HG02981 (cell line): ENCODE data around the gene FRAT1.

ENCODE experiments used
- ATAC-seq: cut with Tn5 transposase; IDR thresholded peaks from one replicate; pipeline ENCODE4 v1.9.1; 2021; ENCODE audit warnings: mild to moderate bottlenecking, moderate library complexity; ENCODE audit not compliant: unreplicated experiment

Gene FRAT1

DNA sequence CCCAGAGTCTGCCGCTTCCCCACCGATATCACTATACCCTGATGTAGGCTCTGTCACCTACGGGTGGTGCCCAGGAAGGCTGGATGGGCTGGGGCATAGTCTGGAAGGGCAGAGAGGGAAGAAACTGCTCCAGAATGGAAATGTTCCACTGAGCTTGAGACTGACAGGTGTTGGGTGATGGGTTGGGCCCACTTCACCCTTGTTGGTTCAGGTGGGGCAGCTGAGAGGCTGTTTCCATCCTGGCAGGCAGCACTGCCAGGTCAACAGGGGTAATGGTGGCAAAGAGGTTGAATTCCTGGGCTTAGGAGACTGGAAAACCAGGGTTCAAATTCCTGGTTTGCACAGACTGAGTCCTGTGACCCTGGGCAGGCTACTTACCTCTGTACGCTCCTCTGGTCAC, 44.0 kb downstream of the FRAT1 start:
- no peak for ATAC-seq

DNA sequence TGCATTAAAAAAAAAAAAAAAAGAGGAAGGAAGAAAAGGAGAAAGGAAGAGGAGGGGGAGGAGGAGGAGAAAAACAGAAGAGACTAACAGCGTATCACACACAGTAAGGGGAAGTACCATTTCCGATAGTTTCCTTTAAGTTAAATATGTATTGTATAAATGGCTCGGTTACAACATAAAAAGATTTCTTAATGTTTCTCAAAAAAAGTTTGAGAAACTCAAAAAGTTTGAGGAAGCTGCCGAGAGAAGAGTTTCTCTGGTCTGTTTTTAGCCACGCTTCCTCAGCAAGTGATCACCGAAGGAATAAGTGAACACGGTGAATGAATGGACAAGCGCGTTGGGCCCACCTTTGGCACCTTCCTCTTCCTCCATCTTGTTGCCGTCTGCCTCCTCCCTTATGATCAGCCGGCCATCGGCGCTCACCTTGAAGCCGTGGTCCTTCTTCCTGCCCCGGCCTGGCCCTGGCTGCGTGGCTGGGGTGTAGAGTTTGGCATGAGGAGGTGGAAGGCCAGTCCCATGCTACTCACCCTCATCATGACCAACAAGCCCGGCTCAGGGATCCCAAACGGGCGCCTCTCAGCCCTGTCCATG, 46.8 kb downstream of the FRAT1 start:
- no peak for ATAC-seq

DNA sequence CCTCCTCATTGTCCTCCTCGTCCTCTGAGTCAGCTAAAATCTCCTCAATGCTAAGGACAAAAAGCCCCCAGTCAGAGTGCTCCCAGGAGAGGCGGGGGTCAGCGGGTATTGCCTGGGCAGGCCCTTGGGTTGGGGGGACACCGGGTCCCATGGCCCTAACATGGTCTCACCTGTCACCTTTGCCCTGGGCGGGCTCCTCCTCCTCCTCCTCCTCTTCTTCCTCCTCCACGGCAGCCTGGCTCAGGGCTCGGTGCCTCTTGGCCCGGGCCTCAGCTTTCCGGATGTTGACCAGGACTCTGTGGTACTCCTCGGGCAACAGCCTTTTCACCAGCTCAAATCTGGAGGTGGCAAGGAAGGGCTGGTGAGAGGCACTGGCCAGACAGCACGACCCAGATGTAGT, 47.5 kb downstream of the FRAT1 start:
- no peak for ATAC-seq

DNA sequence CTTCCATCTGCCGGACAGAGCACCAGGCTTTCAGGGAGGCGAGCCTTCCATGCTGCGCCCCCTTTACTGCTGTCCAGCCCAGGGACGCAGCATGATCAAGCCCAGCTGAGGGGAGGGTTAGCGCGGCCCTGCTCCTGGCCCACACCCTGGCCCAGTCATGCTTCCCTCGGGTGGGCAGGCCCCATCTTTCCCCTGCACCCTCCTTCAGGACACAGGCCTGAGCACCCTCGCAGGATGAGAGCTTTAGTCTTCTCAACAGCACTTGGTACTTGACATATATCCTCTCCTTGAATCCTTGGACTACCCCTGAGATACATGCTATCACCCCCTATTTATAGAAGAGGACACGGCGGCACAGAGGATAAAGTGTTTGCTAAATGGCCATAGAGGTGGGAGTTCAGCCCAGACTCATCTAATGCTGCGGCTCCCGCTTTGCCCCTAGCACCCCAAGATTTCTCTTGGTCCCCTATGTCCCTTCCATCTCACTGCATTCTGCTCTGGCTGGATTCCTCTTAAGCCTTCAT, 48.1 kb downstream of the FRAT1 start:
- ATAC-seq: no peak
